Caki2 (cell line): ENCODE results near the gene TFIP11. TPM values are rescaled to one million over a fixed set of nuclear protein-coding genes. Genes with fewer than 3 reads are reported as not detected.
"Not testable (repeated sequence)": the region's sequence is repeated elsewhere in the genome, so short reads cannot be mapped to it uniquely, and the experiment has no call there.

Source experiments
- DNase-seq: peaks from one replicate; pipeline ENCODE4 v3.0.0-alpha.2; 2015; ENCODE audit warnings: low read depth
- in situ Hi-C: cut with HindIII; loops from 2 replicates; pipeline ENCODE4 v1.10.0; 2016; ENCODE audit warnings: low sequenced_read_pairs, low pct_unique_long_range_greater_than_20kb, mixed read lengths
- total RNA-seq: library from RNA; depleted of rRNA; stranded (reverse); fragments of >200 nt; shearing (Covaris generic); gene quantifications from 2 replicates; pipeline ENCODE4 v1.2.3, GENCODE V29; 2014; ENCODE audit warnings: low replicate concordance

The TFIP11 gene
- total RNA-seq, 1 experiment from 2014 or later = 39.7 TPM

DNA sequence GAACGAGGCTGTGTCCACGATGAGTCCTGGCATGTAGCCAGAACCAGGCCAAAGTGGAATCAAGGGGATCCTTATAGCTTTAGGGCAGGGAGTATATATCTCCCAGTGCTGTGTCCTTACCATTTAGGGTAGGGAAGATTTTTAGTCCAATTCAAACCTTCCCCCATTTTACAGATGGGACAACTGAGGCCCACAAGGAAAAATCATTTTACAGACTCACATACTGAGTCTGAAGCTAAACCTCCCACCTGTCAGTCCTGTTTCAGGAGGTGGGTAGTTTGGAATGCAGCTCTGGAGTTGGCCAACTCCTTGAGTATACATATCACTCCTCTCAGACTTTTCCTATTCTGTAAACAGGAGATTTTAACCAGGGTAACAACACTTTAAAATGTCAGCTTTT lies 33.1 kb upstream of the TFIP11 start:
- in situ Hi-C loops = no loop called here
- DNase-seq = no peak

DNA sequence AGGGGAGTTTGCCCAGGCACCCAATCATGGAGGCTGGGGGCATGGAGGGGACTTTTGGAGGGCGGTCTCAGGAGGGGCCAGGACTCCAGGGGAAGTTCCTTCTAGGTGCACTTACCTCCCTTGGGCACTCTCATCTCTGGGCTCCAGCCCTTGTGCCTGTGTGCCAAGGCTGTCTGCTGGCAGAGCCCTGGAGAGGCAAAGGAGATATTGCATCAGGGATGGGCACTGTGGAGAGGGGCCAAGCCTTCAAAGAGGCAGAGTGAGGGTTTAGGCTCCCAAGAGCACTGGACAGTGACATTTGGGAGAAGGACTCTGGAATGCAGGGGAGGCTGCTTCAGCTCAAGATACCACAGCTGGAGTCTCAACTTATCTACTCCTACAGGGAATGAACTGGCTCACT lies 32.2 kb upstream of the TFIP11 start:
- no peak for DNase-seq
- in situ Hi-C loops = no loop called here

DNA sequence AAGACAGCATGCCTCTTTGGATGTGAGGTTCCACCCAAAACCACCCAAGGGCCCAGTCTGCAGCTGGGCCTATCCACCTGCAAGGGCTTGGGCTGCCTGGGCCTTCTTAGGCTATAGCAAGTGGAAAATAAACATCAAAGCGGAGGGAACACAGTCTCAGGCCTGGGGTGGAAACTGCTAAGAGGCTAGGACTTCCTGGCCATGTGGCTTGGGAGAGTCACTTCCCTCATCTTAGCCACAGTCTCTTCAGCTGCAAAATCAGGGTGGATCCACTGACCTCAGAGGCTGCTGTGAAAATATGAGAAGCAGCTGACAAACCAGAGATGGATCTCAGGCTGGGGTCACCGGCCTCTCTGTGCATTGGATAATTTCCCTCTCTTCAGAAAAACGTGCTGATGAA lies 30.6 kb upstream of the TFIP11 start:
- DNase-seq = no peak
- in situ Hi-C loops = no loop called here

DNA sequence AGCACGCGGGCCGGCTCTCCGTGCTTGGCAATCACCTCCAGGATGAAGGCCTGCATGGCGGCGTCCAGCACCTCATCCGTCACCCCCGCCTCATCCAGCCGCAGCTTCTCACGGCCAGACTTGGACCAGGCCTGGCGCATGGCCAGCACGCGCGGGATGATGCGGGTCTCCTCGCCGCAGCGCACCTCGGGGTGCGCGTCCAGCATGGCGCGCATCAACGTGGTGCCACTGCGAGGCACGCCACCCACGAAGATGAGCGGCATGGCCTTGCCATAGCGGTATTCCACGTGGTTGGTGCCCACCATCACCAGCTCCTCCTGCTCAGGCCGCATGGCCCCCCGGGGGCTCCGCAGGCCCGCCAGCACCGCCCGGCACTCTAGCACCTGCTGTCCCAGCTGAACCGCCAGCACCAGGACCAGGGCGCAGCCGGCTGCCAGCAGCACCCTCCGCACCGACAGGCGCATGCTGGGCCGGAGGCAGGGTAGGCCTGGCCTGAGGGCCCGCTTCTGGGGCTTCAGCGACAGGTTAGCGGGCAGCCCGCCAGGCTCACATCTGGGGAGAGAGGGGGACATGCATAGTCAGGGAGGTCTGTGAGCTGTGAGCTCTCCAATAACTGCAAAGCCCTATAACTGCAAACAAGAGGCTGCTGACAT lies 29.0 kb upstream of the TFIP11 start:
- DNase-seq = no peak
- in situ Hi-C loops = no loop called here

DNA sequence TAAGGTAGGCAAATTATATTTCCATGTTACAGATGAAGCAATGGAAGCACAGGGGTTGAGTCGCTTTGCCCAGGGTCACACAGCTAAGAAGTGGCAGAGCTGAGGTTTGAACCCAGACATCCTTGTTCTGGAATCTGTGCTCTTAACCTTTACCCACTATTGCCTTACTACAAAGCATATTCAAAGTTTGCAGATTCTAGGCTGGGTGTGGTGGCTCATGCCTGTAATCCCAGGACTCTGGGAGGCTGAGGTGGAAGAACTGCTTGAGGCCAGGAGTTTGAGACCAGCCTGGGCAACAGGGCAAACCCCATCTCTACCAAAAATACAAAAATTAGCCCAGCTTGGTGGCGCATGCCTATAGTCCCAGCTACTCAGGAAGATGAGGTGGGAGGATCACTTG lies 27.8 kb upstream of the TFIP11 start:
- no peak for DNase-seq
- in situ Hi-C loops = no loop called here

DNA sequence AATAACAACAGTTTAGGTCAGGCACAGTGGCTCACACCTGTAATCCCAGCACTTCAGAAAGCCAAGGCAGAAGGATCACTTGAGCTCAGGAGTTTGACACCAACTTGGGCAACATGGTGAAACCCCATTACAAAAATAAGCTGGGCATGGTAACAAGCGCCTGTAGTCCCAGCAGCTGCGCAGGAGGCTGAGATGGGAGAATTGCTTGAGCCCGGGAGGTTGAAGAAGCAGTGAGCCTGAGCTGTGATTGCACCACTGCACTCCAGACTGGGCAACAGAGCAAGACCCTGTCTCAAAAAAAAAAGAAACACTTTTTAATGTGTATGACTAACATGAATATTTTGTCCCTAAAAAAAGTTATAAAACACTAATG lies 24.5 kb upstream of the TFIP11 start:
- in situ Hi-C loops = no loop called here
- no peak for DNase-seq

DNA sequence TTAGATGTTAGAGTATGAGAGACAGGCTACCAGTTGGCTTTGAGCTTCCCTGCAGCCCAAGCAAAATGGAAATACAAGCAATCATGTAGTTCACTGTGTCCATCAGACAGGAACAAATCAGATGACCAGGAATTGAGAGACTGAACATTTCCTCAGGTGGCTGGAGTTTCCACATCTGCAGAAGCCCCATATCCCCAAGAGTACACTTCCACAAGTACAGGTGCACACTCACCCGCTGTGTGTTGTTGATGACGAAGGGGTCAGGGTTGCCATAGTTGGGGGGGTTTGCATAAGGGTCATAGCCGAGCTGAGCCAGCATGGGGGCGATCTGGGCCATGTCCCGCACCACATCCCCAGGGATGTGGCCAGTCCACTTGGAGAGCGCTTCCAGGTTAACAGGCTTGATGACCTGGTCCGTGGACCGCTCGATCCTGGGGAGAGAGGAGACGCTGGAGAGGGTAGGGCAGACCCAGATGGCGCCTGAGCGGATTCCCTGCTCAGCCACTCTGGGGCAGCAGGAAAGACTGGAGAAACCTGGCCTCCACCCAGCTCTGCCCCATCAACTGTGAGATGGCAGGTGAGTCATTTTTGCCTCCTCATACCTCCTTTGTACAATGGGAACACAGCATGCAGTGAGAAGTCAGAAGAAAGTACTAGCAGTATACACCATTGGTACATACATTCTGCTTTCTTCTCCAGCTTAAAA lies 23.9 kb upstream of the TFIP11 start:
- in situ Hi-C loops = no loop called here

DNA sequence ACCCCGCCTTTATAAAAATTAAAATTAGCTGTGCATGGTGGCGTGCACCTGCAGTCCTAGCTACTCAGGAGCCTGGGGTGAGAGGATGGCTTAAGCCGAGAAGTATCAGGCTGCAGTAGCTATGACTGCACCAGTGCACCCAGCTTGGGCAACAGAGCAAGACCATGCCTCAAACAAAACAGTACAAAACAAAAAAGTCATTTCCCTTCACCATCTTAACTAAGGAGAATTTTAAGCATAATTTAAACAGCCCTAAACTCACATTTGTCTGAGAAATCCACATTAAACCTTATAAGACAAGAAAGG lies 23.3 kb upstream of the TFIP11 start:
- in situ Hi-C loops = no loop called here
- no peak for DNase-seq

More for the DNA sequence above, 23.9 kb upstream of the TFIP11 start:
- no peak for DNase-seq

DNA sequence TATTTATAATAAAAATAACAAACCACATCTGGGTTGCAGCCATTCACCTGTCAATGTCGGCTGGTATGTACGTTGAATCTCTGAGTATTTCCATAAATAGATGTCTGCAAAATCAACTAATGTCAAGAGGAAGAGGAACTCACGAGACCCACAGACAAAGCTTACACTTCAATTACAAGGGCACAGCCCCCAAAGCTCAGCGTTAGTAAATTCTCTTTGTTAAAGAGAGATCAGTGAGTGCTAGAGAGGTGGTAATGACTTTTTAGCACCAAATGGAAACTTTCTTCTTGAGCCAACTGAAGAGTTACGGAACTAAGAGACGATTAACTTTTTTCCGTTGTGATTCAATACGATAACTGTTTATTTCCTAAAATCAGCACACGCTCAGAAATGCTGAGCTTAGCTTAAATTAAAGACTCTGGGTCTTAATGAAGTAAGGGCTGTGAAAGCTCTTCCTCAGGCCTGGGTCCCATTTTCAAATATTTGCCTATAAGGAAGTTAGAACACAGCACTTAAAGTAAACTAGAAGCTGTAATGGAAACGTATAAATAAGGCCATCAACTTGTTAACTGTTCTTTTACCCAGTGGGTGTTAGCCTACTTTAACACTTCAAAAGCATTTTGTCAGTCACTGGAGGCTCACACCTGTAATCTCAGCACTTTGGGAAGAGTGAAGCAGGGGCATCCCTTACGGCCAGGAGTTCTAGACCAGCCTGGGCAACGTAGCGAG lies 22.8 kb upstream of the TFIP11 start:
- in situ Hi-C loops = no loop called here

DNA sequence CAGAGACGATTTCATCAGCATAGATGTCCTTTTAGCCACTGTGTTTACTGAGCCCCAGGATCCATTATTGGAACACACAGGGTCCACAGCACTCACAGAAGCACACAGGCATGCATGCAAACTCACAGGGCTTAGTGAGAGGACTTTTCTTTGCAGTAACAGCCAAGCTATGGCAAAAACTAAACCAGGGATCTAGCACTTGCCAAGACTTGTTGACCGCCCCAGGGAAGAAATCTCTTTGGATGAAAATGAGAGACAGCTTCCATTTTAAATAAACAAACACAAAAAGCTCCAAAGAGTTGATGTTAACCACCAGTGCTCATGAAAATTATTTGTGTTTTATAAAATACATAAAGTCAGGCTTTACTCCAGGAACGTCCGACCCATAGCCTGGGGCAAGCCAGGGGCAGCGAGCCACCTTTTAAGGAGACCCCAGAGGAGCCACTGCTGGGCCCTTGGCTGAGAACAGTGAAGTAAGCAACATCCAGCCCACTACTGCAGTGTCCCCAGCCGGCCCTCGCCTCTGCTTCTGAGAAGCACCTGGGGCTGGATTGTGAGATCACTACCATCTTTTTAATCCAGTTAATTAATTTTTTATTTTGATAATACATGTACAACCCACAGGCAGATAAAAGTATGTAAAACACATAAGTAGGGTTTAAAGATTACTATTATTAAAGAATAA lies 22.0 kb upstream of the TFIP11 start:
- no peak for DNase-seq
- in situ Hi-C loops = no loop called here

More for the DNA sequence above, 22.8 kb upstream of the TFIP11 start:
- no peak for DNase-seq

DNA sequence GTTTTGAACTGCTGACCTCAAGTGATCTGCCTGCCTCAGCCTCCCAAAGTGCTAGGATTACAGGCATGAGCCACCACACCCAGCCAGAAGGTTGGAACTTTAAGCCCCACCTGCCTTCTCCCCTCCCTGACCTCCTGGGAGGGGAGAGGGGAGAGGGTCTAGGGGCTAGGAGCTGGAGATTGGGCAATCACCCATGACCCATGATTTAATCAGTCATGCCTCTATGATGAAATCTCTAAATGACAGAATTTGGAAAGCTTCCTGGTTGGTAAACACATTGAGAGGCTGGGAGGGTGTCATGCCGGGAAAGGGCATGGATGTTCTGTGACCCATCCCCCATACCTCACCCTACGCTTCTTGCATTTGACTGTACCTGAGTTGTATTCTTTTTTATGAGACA lies 17.1 kb upstream of the TFIP11 start:
- no peak for DNase-seq
- in situ Hi-C loops = no loop called here

DNA sequence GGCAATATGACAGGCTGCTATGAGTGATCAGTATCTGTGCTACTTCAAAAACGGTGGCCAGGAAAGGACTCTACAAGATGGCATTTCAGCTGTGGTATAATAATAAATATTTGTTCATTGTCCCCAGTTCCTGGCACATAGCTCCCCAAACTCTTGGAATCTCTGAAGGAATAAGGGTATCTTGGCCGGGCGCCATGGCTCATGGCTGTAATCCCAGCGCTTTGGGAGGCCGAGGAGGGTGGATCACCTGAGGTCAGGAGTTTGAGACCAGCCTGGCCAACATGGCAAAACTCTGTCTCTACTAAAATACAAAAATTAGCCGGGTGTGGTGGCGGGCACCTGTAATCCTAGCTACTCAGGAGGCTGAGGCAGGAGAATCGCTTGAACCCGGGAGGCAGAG lies 16.2 kb upstream of the TFIP11 start:
- in situ Hi-C loops, DNase-seq: not testable (repeated sequence)

DNA sequence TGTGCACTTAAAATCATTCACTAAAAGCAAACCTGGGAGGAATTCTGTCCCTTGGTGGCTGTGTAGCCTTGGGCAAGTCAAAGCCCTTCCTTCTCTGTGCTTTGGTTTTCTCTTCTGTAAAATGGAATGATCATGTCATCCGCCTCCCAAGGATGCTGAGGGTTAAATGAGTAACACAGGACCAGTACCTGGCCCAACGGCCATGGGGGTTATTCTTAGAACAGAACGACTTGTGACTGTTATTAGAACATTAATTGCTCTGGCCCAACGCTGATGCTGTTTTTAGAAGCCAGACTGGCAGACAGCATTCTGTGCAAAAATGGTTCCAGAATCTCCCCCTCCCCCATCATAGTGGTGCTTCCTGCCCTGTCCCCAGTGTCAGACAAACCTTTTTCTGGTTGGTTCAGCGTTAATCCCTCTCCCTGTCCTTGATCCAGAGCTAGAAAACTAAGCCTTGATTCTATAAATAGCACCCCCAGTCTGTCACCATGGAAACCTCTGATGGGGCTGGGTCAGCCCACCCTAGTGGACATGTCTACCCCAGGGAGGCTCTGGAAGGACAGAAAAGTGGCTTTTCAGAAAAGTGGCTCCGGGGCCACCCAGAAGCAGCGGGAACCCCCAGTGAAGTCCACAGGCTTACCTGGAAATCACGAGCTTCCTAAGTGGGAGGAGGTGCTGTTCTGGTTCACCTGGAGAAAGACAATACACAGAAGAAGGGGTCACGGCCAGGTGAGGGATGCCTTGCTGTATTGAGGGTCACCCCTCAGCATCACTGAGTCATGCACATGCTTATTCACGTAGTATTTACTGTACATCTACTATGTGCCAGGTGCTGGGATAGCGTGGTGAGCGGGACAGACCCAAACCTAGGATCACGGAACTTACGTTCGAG lies 15.5 kb upstream of the TFIP11 start:
- in situ Hi-C loops = no loop called here
- DNase-seq = no peak

DNA sequence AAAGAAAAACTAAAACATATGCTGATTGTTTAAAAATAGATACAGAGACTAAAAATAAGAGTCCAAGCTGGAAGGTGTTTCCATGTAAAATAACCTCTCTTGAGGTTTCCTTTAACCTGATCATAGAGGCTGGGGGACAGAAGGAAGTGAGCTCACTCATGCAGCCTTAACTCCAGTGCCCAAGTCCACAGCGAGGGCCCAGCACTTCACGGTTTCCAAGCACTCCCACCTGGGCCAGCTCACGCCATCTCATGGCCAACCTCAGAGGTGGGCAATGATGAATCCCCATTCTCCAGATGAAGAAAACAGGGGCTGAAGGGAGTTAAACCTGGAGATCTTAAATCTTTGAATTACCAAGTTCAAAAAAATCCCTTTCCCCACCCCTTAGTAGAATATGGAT lies 14.9 kb upstream of the TFIP11 start:
- in situ Hi-C loops = no loop called here
- DNase-seq = no peak

DNA sequence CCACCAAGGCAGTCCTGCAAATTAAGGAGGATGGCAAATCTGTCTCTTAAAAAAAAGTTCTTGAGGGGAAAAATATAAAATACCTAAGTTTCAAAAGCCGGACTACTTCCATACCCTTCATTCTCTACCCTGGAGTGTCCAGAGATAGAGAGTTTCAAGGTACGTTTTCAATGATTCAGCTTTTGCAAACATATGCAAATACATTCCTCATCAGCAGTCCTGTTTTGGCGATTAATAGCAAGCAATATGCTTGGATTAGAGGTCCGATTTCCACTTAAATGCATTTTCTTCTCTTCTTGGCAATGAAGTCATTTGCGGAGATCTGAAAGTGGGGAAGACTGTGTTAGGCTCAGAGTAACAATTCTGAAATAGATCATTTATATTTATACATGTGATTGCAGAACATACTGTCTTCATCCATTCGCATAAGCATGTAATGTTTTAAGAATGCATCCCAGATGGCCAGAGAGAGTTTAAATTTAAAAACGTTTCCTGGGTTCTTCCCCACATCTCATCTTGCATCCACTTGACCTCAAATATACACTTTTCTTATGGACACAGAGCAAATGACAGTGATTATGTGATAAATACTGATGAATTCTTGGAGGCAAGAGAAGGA lies 13.8 kb upstream of the TFIP11 start:
- in situ Hi-C loops = no loop called here
- DNase-seq = no peak

DNA sequence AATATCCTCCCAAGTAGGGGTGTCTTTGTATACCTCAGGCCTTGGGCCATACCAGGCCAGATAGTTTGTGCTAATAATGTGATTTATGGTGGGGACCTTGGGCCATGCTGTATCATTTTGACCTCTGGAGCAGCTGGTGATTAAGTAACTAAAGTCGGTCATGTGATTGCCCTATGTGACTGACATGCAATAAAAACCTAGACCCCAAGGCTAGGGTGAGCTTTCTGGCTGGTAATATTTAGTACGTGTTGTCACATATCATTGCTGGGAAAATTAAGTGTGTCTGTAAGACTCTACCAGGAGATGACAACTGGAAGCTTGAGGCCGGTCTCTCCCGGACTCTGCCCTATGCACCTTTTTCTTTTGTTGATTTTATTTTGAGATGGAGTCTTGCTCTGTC lies 12.6 kb upstream of the TFIP11 start:
- DNase-seq = no peak
- in situ Hi-C loops = no loop called here

DNA sequence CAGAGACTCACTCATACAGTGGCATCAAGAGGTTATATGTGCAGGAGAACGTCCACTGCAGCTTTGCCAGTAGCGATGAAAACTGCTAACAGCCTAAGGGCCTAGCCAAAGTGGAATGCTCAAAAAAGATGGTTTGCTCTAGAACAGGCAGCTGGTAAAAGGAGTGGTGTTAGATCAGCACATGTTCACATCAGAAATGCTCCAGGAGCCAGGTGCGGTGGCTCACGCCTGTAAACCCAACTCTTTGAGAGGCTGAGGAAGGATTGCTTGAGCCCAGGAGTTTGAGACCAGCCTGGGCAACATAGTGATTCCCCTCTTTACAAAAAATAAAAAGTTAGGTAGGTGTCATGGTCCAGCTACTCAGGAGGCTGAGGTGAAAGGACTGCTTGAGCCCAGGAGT lies 10.3 kb upstream of the TFIP11 start:
- DNase-seq = no peak
- in situ Hi-C loops = no loop called here

DNA sequence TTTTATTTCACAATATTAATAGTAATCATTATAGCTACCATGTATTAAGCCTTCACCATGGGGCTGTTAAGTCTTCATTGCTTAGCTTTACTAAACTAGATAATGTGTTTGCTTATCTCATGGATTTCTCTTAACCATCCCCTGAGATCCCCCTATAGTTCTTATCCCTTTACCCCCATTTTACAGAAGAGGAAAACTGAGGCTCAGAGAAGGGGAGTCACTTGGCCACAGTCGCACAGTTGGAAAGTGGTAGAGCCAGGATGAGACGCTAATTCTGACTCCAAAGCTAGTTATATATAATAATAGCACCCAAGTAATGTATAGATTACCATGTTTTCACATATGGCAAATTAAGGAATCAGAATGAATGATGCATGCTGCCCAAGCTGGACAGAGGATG lies 9.7 kb upstream of the TFIP11 start:
- DNase-seq = no peak
- in situ Hi-C loops = no loop called here
